ENCODE measurements around the gene AP2A2.

AP2A2 gene

DNA sequence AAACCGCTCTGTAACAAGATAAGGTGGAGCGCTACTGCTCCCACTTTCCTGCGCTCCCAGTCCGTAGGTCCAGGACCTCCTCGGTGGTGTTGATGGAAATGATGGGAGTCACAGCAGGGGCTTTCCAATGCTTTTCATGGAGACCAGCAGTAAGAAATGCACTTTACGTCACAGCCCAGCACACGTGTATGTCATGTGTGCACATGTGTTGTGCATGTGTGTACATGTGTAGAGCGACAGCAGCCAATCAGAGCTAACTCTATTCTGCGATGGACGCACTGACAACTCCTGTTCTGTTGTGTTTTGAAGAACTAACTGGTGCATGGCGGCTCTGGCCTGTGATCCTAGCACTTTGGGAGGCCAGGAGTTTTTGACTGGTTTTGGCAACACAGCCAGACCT, 16.3 kb upstream of the AP2A2 start:
- TF ChIP-seq, protein P1, sequence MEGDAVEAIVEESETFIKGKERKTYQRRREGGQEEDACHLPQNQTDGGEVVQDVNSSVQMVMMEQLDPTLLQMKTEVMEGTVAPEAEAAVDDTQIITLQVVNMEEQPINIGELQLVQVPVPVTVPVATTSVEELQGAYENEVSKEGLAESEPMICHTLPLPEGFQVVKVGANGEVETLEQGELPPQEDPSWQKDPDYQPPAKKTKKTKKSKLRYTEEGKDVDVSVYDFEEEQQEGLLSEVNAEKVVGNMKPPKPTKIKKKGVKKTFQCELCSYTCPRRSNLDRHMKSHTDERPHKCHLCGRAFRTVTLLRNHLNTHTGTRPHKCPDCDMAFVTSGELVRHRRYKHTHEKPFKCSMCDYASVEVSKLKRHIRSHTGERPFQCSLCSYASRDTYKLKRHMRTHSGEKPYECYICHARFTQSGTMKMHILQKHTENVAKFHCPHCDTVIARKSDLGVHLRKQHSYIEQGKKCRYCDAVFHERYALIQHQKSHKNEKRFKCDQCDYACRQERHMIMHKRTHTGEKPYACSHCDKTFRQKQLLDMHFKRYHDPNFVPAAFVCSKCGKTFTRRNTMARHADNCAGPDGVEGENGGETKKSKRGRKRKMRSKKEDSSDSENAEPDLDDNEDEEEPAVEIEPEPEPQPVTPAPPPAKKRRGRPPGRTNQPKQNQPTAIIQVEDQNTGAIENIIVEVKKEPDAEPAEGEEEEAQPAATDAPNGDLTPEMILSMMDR (conservative IDR thresholded peaks at IDR 0.05; ENCODE audit: low read depth, low read length): no peak
- no peak overlapping the region for H3K4me3 ChIP-seq (ENCODE audit: low read length)
- DNase-seq (ENCODE audit: low read depth): no peak

DNA sequence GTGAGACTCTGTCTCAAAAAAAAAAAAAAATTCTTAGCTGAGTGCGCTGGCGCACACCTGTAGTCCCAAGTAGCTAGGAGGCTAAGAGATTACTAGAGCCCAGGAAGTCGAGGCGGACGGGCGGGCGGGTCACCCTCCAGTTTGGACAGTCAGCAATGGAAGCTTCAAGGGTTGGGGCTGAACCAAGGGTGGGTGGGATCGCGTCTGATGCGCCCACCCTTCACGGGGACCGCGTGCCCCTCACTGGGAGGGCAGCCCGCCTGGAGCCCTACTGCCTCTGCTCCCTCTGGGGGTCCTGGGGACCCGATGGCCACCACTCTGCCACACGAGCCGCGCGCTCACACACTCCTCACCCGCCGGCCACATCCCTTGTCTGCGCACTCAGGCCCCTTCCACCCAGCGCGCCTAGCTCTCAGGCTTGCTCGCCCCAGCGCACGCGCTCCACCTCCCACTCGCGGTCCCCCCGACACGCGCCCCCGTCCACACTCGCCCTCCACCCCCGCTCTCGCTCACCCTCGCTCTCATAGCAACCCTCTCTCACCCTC, 15.6 kb upstream of the AP2A2 start:
- no peak for DNase-seq (ENCODE audit: low read depth)
- TF ChIP-seq, protein P1 (conservative IDR thresholded peaks at IDR 0.05; ENCODE audit: low read depth, low read length): no peak
- peak overlapping the region; percentile 69 for H3K4me3 ChIP-seq (ENCODE audit: low read length)

DNA sequence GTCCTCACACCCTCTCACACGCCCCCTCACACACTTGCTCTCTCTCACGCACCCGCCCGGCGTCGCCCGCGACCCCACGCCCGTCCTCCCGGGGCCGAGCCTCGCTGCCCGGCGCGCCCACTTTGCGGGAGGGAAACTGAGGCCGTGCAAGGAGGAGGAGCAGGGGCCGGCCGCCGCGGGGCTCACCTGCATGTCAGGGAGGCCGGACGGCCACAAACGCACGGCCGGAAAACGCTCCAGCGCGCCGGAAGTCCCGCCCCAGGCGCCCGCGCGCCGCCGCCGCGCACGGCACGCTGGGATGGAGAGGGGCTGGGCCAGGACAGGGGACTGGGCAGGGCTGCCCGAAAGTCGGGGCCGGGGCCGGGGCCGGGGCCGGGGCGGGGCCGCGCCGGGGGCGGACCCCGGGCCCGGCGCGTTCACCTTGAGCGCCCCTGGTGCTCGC, 15.1 kb upstream of the AP2A2 start, which contains the start of gene CHID1:
Gene CHID1, minus strand, starts transcription at position 222 of the 442 bp plus-strand sequence. CDS start 5,994 bp downstream, outside the sequence.
- peak within 1 kb of the TSS; percentile 69 for H3K4me3 ChIP-seq (ENCODE audit: low read length)
- DNase-seq (ENCODE audit: low read depth): no peak
- TF ChIP-seq, protein P1 (conservative IDR thresholded peaks at IDR 0.05; ENCODE audit: low read depth, low read length): no peak

DNA sequence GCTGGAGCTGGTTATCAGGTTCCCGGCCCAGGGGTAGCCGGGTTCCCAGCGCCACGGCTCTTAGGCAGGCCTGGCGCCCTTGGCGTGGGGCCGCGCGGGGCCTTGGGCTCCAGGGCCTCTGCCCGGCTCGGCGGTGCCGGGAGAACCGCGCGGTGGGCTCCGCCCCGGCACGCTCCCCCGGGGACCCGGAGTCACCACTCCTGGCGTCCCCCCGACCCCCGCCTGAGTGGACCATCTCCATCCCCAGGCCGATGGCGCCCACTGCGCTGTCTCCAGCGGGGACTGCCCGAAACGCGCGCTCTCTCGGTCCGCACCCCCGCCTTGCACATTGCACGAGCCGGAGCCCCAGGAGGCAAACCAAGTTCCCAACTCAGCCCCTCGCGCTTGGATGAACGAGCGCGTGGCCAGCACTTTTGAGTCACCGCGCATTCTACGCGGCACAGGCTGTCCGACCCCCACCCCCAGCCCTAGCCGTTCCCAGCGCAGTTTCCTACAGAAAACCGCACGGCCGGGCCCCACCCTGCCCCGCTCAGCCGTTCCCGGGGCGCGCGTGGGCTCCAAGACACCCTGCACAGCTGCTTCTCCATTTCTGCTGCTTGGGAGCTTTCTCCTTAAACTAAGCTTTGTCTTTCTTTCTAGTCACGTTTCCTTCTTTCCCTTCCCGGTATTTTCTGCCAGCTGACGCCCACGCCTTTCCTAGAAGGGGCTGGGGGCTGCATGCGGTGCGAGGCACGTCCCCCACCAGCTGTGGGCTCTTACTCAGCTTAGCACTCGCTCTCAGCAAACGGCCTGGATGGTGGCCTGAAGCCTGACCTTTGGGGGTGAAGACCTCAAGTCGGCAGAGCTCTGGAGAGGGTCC, 14.4 kb upstream of the AP2A2 start:
- DNase-seq (ENCODE audit: low read depth): no peak
- peak overlapping the region; percentile 55 for H3K4me3 ChIP-seq (ENCODE audit: low read length)
- TF ChIP-seq, protein P1 (conservative IDR thresholded peaks at IDR 0.05; ENCODE audit: low read depth, low read length): no peak

DNA sequence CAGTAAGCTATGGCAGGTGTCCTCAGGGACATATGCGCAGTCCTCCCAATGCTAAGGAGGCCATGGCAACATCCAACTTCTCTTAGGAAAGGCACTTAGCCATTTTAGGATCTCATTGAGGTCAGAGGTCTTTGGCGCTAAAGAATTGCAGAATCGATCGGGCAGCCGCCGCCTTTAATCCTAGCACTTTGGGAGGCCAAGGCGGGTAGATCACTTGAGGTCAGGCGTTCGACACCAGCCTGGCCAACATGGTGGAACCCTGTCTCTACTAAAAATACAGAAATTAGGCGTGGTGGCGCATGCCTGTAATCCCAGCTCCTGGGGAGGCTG, 13.8 kb upstream of the AP2A2 start:
- DNase-seq (ENCODE audit: low read depth): no peak
- no peak overlapping the region for H3K4me3 ChIP-seq (ENCODE audit: low read length)
- TF ChIP-seq, protein P1 (conservative IDR thresholded peaks at IDR 0.05; ENCODE audit: low read depth, low read length): no peak

DNA sequence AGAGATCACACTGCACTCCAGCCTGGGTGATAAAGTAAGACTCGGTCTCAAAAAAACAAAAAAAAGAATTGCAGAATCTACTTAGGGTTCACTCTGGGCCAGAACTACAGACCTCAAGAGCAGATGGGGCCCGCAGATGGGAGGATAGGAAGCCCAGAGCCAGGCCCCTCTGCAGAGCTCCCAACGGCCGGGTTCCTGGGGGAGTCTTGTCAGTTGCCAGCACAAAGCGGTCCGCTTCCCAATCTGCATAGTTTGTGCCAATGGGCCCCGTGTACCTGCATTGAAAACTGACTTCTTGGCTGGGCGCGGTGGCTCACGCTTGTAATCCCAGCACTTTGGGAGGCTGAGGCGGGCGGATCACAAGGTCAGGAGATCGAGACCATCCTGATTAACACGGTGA, 13.4 kb upstream of the AP2A2 start:
- TF ChIP-seq, protein P1 (conservative IDR thresholded peaks at IDR 0.05; ENCODE audit: low read depth, low read length): no peak
- H3K4me3 ChIP-seq (ENCODE audit: low read length): no peak overlapping the region
- DNase-seq (ENCODE audit: low read depth): no peak

DNA sequence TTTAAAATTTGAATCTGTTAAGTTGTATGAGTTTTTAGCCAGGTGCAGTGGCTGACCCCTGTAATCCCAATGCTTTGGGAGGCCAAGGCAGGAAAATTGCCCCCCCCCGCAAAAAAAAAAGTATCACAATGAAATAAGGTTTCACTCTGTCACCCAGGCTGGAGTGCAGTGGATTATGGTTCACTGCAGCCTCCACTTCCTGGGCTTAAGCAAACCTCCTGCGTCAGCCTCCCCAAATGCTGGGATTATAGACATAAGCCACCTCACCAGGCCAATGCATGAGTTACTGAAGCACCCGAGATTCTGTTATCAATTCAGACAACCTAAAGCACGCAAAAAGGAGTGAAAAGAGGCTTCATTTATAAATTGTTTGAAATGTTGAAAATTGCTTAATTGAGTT, 12.6 kb upstream of the AP2A2 start:
- no peak overlapping the region for H3K4me3 ChIP-seq (ENCODE audit: low read length)
- DNase-seq (ENCODE audit: low read depth): no peak
- TF ChIP-seq, protein P1 (conservative IDR thresholded peaks at IDR 0.05; ENCODE audit: low read depth, low read length): no peak

Data from retinal pigment epithelial cell (primary cell).